Liver (tissue), 9 donors: Measurements from ENCODE around the gene DBT. TPM values are rescaled to one million over a fixed set of nuclear protein-coding genes. Genes with fewer than 3 reads are reported as not detected.
A peak's percentile ranks its signal among the peaks of the same experiment; 100 is the strongest.

Experiments
- DNase-seq: peaks from one replicate; pipeline ENCODE4 v3.0.0-alpha.2; 2017; ENCODE audit warnings: low spot score
- H3K27ac ChIP-seq, 2 donors: one replicate each; pipeline ENCODE4 v1.7.0; 2013; ENCODE audit warnings: inconsistent platforms in 2 of 2, low read length in 2 of 2, control low read depth in 1 of 2, low read depth in 1 of 2, mild to moderate bottlenecking in 1 of 2
- H3K27me3 ChIP-seq, 4 donors: one replicate each; pipeline versions ENCODE4 v1.6.1 to v1.7.0; 2013; ENCODE audit warnings: low read length in 3 of 4, inconsistent platforms in 1 of 4, mild to moderate bottlenecking in 1 of 4, moderate library complexity in 1 of 4; ENCODE audit not compliant: control insufficient read depth in 4 of 4, insufficient read depth in 4 of 4
- H3K36me3 ChIP-seq, 4 donors: one replicate each; pipeline versions ENCODE4 v1.6.1 to v1.7.0; 2013; ENCODE audit warnings: low read length in 3 of 4, mild to moderate bottlenecking in 3 of 4, low read depth in 1 of 4, moderate library complexity in 1 of 4; ENCODE audit not compliant: control insufficient read depth in 4 of 4, insufficient read depth in 3 of 4
- H3K4me1 ChIP-seq, 4 donors: one replicate each; pipeline versions ENCODE4 v1.6.1 to v1.7.0; 2013; ENCODE audit warnings: low read length in 3 of 4, mild to moderate bottlenecking in 3 of 4, moderate library complexity in 1 of 4; ENCODE audit not compliant: control insufficient read depth in 4 of 4, insufficient read depth in 4 of 4
- H3K4me3 ChIP-seq, 3 donors: one replicate each; pipeline versions ENCODE4 v1.6.1 to v1.7.0; 2013; ENCODE audit warnings: low read length in 3 of 3, control low read depth in 1 of 3, low read depth in 1 of 3, mild to moderate bottlenecking in 1 of 3
- H3K9ac ChIP-seq, 2 donors: one replicate each; pipeline ENCODE4 v1.7.0; 2013; ENCODE audit warnings: low read length in 2 of 2, mild to moderate bottlenecking in 2 of 2, moderate library complexity in 2 of 2, control low read depth in 1 of 2, low read depth in 1 of 2
- H3K9me3 ChIP-seq, 4 donors: one replicate each; pipeline versions ENCODE4 v1.6.1 to v1.7.0; 2013; ENCODE audit warnings: low read length in 3 of 4; ENCODE audit not compliant: control insufficient read depth in 4 of 4
- ATF3 ChIP-seq: IDR thresholded peaks from 2 replicates; pipeline ENCODE4 v1.6.1; 2016; ENCODE audit warnings: antibody characterized with exemption
- EGR1 ChIP-seq, 2 donors: IDR thresholded peaks; 2 replicates each; pipeline ENCODE4 v1.6.1; 2016 to 2018; ENCODE audit warnings: antibody characterized with exemption in 2 of 2, low read depth in 2 of 2
- FOXA1 ChIP-seq: IDR thresholded peaks from 2 replicates; pipeline ENCODE4 v1.6.1; 2016; ENCODE audit warnings: antibody characterized with exemption
- FOXA2 ChIP-seq: IDR thresholded peaks from 2 replicates; pipeline ENCODE4 v1.6.1; 2016; ENCODE audit warnings: antibody characterized with exemption
- GABPA ChIP-seq, 2 donors: IDR thresholded peaks in 1 of 2; conservative IDR thresholded peaks in 1 of 2; 2 replicates each; pipeline ENCODE4 v1.6.1; 2016; ENCODE audit warnings: antibody characterized with exemption in 2 of 2, mild to moderate bottlenecking in 1 of 2, moderate library complexity in 1 of 2
- HNF4A ChIP-seq, 2 donors: conservative IDR thresholded peaks; 2 replicates each; pipeline ENCODE4 v1.6.1; 2016; ENCODE audit warnings: antibody characterized with exemption in 2 of 2, mild to moderate bottlenecking in 2 of 2
- HNF4G ChIP-seq: IDR thresholded peaks from 2 replicates; pipeline ENCODE4 v1.6.1; 2016; ENCODE audit warnings: antibody characterized with exemption
- JUND ChIP-seq, 2 donors: IDR thresholded peaks; 2 replicates each; pipeline ENCODE4 v1.6.1; 2016; ENCODE audit warnings: antibody characterized with exemption in 2 of 2
- MAX ChIP-seq: IDR thresholded peaks from 2 replicates; pipeline ENCODE4 v1.6.1; 2016; ENCODE audit warnings: antibody characterized with exemption
- NR2F2 ChIP-seq: IDR thresholded peaks from 2 replicates; pipeline ENCODE4 v1.6.1; 2016; ENCODE audit warnings: antibody characterized with exemption
- RAD21 ChIP-seq, 2 donors: IDR thresholded peaks; 2 replicates each; pipeline ENCODE4 v1.6.1; 2016; ENCODE audit warnings: antibody characterized with exemption in 2 of 2, mild to moderate bottlenecking in 2 of 2
- REST ChIP-seq: IDR thresholded peaks from 2 replicates; pipeline ENCODE4 v1.6.1; 2016; ENCODE audit warnings: antibody characterized with exemption, mild to moderate bottlenecking
- RXRA ChIP-seq, 2 donors: IDR thresholded peaks; 2 replicates each; pipeline ENCODE4 v1.6.1; 2017 to 2018; ENCODE audit warnings: antibody characterized with exemption in 2 of 2, mild to moderate bottlenecking in 1 of 2
- SP1 ChIP-seq: IDR thresholded peaks from 2 replicates; pipeline ENCODE4 v1.6.1; 2018; ENCODE audit warnings: antibody characterized with exemption, mild to moderate bottlenecking
- TAF1 ChIP-seq: conservative IDR thresholded peaks from 2 replicates; pipeline ENCODE4 v1.6.1; 2016; ENCODE audit warnings: antibody characterized with exemption, mild to moderate bottlenecking
- ZBTB33 ChIP-seq: IDR thresholded peaks from 2 replicates; pipeline ENCODE4 v1.6.1; 2016; ENCODE audit warnings: antibody characterized with exemption
- WGBS: extraction: QIAGEN DNeasy Blood & Tissue Kit; methylation state at CpG from one replicate; pipeline ENCODE4 v1.1.7; 2013; 5-methylcytosine and 5-hydroxymethylcytosine counted together
- polyA plus RNA-seq, 2 donors: library from polyadenylated mRNA; stranded (reverse) in 1 of 2; unstranded in 1 of 2; fragments of 200-250 nt in 1 of 2; fragments of >200 nt in 1 of 2; fragmentation: Nextera tagmentation in 1 of 2; extraction: Ambion mirVana in 1 of 2; gene quantifications; one replicate each; pipeline versions ENCODE4 v1.2.1 to v1.2.3, GENCODE V29; 2013 to 2015
- total RNA-seq, 2 donors: library from RNA; depleted of rRNA; stranded (reverse); fragments of >200 nt; gene quantifications; one replicate each; pipeline ENCODE4 v1.2.3, GENCODE V29; 2014
- donor health status: healthy.
- donor health status: healthy.
- donor health status: healthy.
- donor health status: healthy.
- donor health status: healthy.

The DBT gene
- total and polyA plus RNA-seq, 4 donors, result 7.7 to 10.7 (median 9.1) TPM

- no peak overlapping the region for H3K9ac ChIP-seq
- no peak overlapping the region for H3K27ac ChIP-seq
- peaks cover 4 to 37% (median 29%) of the 10 kb centered on the region in 4 donors for H3K36me3 ChIP-seq
- TF ChIP-seq NR2F2 (peak; percentile 11), JUND (IDR thresholded peaks at IDR 0.05) (no peak), HNF4G (no peak), MAX (no peak), FOXA1 (no peak), REST (no peak)
- DNase-seq, result no peak
- no peaks in the 10 kb centered on the region for H3K4me1 ChIP-seq
- 58% methylated on average over 1 of the region's 1 CpG for WGBS
- no peaks in the 10 kb centered on the region for H3K9me3 ChIP-seq
- H3K4me3 ChIP-seq, result no peak overlapping the region
- no peaks in the 10 kb centered on the region for H3K27me3 ChIP-seq
Measured at GRCh38 chr1:100292711-100293110, 43.1 kb upstream of the DBT start.

GRCh38 chr1:100290291-100290690 lies 40.7 kb upstream of the DBT start:
- Histone ChIP-seq H3K27me3 (no peaks in the 10 kb centered on the region), H3K4me1 (no peaks in the 10 kb centered on the region), H3K4me3 (no peak overlapping the region), H3K9me3 (no peaks in the 10 kb centered on the region), H3K36me3 (peaks cover 8 to 55% (median 42%) of the 10 kb centered on the region in 4 donors), H3K9ac (no peak overlapping the region), H3K27ac (no peak overlapping the region)
- no peak for DNase-seq
- WGBS, result over 99% methylated on average over 2 of the region's 2 CpGs
- TF ChIP-seq RXRA (IDR thresholded peaks at IDR 0.05), result no peak
- TF ChIP-seq HNF4A (conservative IDR thresholded peaks at IDR 0.05), result no peak
- TF ChIP-seq ZBTB33, result no peak
- no peak for TF ChIP-seq RAD21 (IDR thresholded peaks at IDR 0.05)
- no peak for TF ChIP-seq JUND (IDR thresholded peaks at IDR 0.05)
- no peak for TF ChIP-seq ATF3
- TF ChIP-seq SP1, result no peak
- no peak for TF ChIP-seq GABPA (IDR thresholded peaks at IDR 0.05 in 1 of 2, conservative IDR thresholded peaks at IDR 0.05 in 1 of 2)
- no peak for TF ChIP-seq TAF1
- no peak for TF ChIP-seq NR2F2
- TF ChIP-seq FOXA1, result no peak
- no peak for TF ChIP-seq REST
- no peak for TF ChIP-seq FOXA2
- TF ChIP-seq EGR1 (IDR thresholded peaks at IDR 0.05; ENCODE audit: low read depth in 2 of 2), result no peak
